NCI-H446 treated with DMSO at 0.1 percent for 48 hours (cell line): ENCODE results near the gene TMEM175.
"Not testable (repeated sequence)": the region's sequence is repeated elsewhere in the genome, so short reads cannot be mapped to it uniquely, and the experiment has no call there.

ENCODE experiments used
- DNase-seq: peaks from one replicate; lab custom pipeline; 2025; lab: John Stamatoyannopoulos, UW

TMEM175 gene

DNA sequence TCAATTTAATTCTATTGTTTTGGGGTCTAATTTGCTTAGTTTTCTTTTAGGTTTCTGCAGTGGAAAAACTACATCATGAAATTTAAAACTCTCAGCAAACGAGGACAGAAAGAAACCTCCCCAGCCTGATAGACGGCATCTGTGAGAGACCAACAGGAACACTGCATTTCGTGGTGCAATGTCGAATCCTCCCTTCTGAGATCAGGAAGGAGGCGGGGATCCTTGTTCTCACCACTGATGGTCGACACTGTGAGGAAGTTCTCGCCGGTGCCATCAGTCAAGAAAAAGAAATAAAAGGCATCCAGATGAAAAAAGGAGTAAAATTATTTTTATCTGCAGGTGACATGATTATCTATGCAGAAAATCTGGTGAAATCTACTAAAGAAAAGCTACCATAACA lies 16.7 kb upstream of the TMEM175 start:
- DNase-seq: no peak

DNA sequence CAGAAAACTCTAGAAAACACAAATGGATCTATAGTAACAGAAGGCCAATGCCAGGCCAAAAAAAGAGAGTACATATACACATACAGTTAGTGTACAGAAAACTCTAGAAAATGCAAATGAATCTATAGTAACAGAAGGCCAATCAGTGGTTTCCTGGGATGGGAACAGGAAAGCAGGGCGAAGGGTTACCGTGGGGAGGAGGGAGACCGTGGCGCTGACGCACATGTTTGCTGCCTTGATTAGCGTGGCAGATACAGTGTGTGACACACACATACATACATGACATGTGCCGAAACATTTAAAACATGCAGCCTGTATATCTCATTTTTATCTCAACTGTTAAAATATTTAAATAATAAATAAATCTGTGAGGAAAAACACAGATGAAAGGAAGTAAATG lies 14.8 kb upstream of the TMEM175 start:
- no peak for DNase-seq

DNA sequence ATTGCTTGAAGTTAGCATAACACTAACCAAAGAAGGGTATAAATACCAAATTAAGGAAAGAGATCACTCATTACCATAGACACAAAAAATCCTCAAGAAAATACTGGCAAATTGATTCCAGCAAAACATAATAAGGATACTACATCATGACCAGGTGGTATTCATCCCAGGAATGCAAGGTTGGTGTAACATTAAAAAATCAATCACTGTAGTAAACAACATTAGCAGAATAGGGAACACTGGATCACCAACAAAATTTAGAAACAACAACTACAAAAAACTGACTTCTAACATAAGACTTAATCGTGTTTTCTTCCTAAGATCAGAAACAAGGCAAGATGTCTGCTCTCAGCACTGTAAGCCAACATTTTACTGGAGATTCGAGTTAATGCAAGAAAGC lies 14.3 kb upstream of the TMEM175 start:
- no peak for DNase-seq

DNA sequence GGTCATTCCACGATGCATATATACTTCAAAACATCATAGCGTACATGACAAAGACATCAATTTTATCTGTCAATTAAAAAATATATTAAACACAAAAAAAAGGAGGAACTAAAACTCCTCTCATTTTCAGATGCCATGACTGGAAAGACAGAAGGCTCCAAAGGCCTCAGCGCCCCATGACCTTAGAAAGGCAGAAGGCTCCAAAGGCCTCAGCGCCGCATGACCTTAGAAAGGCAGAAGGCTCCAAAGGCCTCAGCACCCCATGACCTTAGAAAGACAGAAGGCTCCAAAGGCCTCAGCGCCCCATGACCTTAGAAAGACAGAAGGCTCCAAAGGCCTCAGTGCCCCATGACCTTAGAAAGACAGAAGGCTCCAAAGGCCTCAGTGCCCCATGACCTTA lies 13.7 kb upstream of the TMEM175 start:
- not testable (repeated sequence) for DNase-seq

DNA sequence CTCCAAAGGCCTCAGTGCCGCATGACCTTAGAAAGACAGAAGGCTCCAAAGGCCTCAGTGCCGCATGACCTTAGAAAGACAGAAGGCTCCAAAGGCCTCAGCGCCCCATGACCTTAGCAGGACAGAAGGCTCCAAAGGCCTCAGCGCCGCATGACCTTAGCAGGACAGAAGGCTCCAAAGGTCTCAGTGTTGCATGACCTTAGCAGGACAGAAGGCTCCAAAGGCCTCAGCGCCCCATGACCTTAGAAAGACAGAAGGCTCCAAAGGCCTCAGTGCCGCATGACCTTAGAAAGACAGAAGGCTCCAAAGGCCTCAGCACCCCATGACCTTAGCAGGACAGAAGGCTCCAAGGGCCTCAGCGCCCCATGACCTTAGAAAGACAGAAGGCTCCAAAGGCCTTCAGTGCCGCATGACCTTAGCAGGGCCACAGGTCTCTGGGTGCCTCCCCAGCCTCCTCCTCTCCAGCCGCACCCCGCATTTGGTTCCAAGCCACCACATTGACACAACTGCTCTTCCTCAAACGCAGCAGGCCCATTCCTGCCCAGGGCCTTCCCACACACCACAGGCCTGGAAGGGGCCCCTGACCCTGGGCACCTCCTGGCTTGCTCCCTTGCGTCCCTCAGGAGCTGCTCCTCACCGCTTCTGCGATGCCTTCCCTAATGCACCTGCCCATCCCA lies 13.1 kb upstream of the TMEM175 start:
- not testable (repeated sequence) for DNase-seq

DNA sequence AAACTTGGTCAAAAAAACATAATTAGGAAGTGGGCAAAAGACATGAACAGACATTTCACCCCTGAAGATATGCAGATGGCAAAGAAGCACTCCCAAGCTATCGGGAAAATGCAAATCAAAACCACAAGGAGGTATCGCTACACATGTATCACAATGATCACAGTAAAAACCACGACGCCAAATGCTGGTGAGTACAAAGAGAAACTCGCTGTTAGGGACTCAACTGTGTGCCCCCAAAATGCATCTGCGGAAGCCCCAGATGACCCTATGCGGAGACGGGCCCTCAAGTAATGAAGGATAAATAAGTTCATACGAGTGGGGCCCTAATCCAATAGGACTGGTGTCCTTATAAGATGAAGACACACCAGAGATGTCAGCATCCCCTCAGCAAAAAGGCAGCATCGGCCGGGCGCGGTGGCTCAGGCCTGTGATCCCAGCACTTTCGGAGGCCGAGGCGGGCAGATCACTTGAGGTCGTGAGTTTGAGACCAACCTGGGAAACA lies 10.4 kb upstream of the TMEM175 start:
- DNase-seq: no peak

DNA sequence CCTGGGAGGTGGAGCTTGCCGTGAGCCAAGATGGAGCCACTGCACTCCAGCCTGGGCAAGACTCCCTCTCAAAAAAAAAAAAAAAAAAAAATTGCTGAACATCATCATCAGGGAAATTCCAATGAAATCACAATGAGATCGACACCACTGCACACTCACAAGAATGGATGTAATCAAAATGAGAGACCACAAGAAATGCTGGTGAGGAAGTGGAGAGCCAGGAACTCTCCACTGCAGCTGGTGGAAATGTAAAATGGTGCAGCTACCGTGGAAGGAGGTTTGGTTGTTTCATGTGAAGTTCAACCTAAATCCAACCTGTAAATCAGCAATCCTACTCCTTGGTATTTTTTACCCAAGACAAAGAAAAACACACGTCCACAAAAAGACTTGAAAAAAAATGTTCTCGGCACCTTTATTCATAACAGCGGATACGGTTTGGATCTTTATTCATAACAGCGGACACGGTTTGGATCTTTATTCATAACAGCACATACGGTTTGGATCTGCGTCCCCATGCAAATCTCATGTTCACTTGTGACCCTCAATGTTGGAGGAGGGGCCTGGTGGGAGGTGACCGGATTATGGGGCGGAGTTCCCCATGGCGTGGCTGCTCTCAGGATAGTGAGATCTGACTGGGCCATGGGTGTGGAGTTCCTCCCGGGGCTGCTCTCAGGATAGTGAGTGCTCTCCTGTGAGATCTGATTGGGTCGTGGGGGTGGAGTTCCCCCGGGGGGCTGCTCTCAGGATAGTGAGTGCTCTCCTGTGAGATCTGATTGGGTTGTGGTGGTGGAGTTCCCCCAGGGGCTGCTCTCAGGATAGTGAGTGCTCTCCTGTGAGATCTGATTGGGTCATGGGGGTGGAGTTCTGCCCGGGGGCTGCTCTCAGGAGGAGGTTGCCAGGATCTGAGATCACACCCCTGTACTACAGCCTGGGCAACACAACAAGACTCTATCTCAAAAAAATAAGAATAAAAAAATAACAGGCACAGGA lies 7.9 kb upstream of the TMEM175 start:
- no peak for DNase-seq

DNA sequence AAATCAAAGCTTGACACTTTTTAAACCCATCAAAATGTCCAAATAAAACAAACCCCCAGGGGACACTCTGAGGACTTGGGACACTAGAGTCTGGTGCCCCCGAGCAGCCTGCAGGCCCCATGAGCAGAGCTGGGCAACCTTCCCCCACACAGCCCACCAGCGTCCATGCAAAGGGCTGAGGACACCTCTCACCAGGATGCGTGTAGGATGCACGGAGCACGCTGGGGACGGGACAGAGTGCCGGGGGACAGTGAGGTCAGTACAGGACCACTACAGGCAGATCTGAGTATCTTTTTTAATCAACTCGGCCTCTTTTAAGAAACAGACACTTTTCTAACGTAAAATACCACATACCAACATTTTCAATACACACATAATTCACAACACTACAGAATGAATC lies 7.1 kb upstream of the TMEM175 start:
- DNase-seq: no peak

DNA sequence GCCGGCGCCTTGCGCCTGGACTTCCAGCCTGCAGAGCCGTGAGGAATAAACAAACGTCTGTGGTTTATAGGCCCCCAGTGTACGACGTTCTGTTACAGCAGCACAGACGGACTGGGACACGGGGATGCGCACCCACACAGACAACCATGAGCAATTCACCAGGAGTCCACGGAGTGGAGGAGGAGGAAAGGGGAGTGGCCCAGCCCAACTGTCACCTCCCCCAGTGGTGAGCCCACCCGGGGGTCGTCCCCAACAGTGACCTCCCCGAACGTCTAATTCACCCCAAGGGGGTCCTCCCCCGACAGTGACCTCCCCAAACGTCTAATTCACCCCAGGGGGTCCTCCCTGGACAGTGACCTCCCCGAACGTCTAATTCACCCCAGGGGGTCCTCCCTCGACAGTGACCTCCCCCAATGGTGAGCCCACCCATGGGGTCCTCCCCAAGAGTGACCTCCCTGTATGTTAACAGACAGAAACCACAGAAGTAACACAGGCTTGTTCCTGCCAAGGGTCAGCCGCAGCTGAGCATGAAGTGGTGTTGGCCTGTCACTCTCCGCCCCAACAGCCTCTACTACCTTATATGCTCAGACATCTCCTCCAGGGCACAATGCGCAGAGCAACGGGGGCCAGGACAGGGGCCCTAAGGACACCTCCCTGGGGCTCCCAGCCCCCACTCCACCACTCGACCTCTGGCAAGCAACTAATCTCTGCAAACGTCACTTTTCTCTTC lies 6.3 kb upstream of the TMEM175 start:
- no peak for DNase-seq

DNA sequence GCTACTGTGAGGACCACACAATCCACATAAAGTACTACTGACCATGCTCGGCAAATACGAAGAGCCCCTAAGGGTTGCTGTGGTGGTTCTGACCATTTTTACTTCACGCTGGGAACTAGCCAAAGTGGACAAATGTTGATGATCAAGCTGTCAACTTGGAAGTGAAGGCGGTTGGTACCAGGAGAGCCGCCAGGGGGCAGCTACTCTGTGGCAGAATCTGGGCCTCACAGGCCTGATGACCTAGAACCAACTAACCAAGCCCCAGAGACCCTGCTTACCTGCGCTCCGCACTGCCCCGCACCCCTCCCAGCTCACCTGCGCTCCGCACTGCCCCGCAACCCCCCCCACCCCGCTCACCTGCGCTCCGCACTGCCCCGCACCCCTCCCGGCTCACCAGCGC lies 5.7 kb upstream of the TMEM175 start:
- DNase-seq: no peak

DNA sequence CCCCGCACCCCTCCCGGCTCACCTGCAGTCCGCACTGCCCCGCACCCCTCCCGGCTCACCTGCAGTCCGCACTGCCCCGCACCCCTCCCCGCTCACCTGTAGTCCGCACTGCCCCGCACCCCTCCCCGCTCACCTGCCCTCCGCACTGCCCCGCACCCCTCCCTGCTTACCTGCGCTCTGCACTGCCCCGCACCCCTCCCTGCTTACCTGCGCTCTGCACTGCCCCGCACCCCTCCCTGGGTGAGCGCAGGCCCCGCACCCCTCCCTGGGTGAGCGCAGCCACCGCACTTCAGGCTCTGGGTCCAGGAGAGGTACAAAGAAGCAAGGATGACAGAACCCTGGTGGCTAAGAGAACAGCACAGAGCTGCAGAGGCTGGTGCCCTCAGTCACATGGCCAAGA lies 4.7 kb upstream of the TMEM175 start:
- not testable (repeated sequence) for DNase-seq

DNA sequence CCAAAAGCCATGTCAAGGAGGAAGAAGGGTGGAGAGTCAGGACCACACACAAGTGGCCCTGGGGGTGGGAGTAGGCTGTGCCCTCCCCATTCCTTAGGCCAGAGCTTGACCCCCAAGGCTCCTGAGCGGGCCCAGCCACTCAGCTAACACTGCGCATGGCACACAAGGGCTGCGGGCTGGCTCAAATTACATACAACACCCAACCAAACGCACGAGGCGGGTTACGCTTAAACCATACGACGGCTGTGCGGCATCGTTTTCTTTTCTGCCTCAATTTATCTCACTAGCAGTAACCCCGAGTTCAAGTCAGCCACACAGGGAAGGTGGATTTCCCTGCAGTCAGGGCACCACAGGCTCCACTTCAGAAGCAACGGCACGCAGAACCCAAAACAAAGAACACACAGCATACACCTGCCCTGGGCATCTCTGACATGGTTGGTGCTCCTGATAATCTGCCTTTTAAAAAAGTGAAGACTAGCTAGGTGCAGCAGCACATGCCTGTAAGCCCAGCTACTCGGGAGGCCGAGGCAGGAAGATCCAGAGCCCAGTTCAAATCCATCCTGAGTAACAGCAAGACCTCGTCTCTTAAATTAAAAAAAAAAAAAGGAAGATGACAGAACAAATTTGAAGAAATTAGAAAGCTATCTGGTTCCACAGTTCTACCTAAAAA lies 3.0 kb upstream of the TMEM175 start:
- DNase-seq: no peak

DNA sequence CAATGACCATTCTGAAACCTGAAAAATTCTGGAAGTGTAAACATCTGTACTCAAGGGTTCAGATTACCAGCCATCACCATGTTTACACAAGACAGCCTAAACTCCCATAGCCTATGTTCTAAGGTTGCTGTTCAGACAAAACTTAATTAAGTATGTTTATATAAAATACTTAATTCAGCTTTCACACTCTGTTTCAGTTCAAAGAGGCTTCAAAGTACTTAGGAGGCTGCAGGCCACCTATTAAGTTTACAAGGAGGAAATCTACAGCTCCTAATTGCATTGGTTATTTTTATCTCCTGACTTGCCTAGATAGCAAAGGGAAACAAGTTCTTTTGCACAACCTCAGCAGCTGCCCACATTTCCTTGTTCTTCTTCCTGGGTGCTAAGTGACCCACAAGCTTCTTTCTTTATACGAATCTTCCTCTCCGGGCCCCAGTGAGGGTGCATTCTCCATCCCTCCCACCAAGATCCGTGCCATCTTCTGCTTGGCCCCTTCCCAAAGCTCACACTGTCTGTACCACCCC lies 2.2 kb upstream of the TMEM175 start:
- no peak for DNase-seq

DNA sequence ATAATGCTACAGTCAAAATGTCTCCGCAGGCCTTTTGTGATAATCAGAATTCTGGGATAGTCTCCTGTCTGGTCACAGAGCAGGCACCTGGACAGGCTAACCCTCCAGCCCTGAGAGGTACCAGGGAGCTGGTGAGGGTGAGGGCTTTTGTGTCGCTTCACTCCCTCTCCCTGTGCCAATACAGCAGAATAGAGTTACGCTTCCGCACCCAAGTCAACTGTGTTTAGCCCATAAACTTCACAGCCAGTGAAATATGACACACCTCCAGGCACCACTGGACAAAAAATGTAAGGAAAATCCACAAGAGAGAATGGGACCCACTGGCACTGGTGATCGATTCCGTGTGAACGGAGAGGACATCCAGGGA lies 1.4 kb upstream of the TMEM175 start:
- no peak for DNase-seq

DNA sequence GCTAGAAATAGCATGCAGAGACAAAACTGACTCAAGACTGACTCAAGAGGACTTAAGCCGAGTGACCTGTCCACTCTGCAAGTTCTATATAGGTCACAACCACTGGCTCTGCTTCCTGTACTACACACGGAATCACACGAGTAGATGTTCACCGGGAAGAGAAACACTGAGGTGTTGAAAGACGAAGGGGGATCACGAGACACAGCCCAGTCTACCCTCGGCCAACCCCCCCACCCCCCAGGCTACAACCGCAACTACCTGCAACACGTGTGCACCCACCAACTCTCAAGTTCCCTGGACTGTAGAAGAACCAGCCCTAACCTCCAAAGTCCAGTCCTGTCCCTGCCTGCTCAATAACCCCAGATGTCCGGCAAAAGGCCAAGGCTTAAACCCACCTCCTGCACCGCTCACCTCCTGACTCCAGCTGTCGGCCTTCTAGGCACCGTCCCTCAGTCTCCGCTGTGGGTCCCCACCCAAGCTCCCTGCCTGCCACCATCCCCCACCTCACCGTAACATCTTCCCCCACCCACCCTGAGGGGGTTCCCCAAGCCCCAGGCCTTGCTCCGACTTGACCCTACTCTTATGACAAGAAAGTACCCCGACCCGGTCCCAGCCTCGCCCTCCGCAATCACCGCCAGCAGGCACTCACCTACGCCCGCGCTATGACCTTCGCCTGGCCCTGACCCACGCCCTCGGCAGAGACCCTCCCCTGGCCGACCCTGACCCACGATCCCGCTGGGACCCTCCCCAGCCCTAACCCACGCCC lies 883 bp upstream of the TMEM175 start:
- DNase-seq: no peak

DNA sequence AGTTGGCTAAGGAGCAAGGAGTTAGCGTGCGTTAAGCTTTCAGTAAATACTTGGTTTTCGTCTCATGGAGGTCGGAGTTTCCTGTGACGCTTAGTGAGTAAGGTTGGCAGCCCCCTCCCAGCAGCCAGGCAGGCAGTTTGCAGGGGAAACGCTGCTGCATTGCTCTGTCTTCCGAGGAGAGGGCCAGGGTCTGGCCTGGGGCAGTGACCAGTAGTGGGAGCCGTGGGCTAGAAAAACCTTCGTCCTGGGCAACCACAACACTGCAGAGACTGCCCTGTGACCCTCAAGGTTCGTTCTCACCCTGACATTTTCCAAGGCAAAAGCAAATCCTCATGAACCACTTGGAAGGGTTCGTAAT lies 432 bp downstream of the TMEM175 start:
- no peak for DNase-seq

DNA sequence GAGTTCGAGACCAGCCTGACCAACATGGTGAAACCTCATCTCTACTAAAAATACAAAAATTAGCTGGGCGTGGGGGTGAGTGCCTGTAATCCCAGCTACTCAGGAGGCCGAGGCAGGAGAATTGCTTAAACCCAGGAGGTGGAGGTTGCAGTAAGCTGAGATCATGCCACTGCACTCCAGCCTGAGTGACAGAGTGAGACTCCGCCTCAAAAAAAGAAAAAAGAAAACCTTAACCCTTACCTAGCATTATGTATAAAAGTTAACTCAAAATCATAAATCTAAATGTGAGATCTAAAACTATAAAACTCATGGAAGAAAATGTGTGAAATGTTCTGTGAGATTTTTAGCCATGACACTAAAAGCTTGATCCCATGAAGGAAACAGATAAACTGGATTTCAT lies 7.2 kb downstream of the TMEM175 start:
- DNase-seq: not testable (repeated sequence)

DNA sequence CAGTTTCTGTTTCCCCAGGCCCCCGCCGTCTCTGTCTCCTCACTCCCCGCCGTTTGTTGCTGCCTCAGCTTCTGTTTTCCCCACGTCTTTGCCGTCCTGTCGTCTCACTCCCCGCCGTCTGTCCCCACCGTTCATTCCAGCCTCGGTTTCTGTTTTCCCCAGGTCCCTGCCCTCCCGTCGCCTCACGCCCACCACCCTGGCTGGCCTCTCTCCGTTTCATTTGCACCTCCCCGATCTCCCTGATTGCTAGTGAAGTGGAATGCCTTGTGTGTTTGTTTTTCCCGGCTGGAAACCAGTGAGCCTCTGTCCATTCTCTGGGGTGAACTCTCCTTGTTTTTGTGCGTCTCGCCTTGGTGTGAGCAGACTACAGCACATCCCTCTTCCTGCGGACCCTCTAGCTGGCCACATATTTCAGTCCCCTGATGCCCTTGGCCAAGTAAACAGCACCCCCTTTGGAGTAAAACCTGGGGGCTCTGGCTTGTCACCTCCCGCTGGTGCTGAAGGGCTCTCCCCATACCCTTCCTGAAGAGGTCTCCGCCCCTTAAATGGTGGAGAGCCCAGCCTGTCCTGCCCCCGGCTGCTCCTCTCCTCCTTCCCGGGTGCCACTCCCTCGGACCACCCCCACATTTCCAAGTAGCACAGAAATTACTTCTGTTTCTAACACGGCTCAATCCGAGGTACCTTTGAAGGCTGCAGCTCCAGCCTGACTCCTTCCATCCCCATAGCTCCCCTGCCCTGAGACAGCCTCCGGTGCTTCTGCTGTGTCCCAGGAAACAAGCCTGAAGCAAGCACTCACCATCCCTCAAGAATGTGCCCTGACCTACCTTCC lies 13.2 kb downstream of the TMEM175 start:
- no peak for DNase-seq

DNA sequence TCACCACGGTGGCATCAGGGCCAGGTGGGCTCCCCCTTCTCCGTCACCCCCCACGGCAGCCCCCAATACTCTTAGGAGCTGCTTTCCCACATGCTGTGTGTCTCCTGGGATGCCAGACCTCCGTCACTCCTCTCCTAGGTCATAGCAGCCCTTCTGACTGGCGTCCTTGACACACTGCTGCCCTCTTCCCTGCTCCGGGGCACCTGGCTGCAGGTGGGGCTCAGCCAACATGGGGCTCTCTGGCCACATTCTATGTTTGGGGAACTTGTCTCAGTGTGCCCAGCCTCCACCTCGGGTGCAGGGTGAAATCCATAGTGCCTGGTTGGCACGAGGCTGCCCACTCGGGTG lies 13.8 kb downstream of the TMEM175 start:
- DNase-seq: no peak
